CD4-positive, alpha-beta T cell (primary cell): ENCODE data around the gene PLPPR3. TPM values are rescaled to one million over a fixed set of nuclear protein-coding genes. Genes with fewer than 3 reads are reported as not detected.

Experiments used
- ATAC-seq: fragments of 200-7000 bp; cut with Tn5 transposase; one replicate; pipeline ENCODE4 v1.10.0; 2022; ENCODE audit warnings: mild to moderate bottlenecking; ENCODE audit not compliant: poor library complexity
- CTCF ChIA-PET: fragments of 350-600 bp; sonication (Branson Sonifier 250); formaldehyde crosslinking; loops from one replicate; lab custom pipeline; 2021; ENCODE audit warnings: antibody characterized with exemption, inconsistent platforms; lab: Charles Lee
- POLR2A ChIA-PET: fragments of 350-600 bp; sonication (Branson Sonifier 250); formaldehyde crosslinking; loops from one replicate; lab custom pipeline; 2021; ENCODE audit warnings: antibody characterized with exemption, inconsistent platforms; lab: Charles Lee
- DNase-seq, 14 experiments: peaks; one replicate each; pipeline ENCODE4 v3.0.0-alpha.2; 2013 to 2020; ENCODE audit warnings: mixed read lengths in 2 of 14
- H3K27ac ChIP-seq, 2 donors: one replicate each; pipeline versions ENCODE4 v1.5.1 to v1.7.0; 2013; ENCODE audit warnings: low read length in 2 of 2, low read depth in 1 of 2, mild to moderate bottlenecking in 1 of 2
- H3K27me3 ChIP-seq, 2 experiments: 1 replicate in 1 of 2; 2 replicates in 1 of 2; pipeline versions ENCODE4 v1.6.1 to v1.7.0; 2013; ENCODE audit warnings: low read length in 2 of 2, control low read depth in 1 of 2, mild to moderate bottlenecking in 1 of 2, moderate library complexity in 1 of 2; ENCODE audit not compliant: insufficient read depth in 2 of 2, control insufficient read depth in 1 of 2
- H3K36me3 ChIP-seq: one replicate; pipeline ENCODE4 v1.6.1; 2013; ENCODE audit warnings: low read length, control low read depth; ENCODE audit not compliant: insufficient read depth
- H3K4me1 ChIP-seq: one replicate; pipeline ENCODE4 v1.6.1; 2013; ENCODE audit warnings: low read length, control low read depth; ENCODE audit not compliant: insufficient read depth
- H3K4me3 ChIP-seq: one replicate; pipeline ENCODE4 v1.5.1; 2013; ENCODE audit warnings: mild to moderate bottlenecking, low read length, moderate library complexity
- H3K9me3 ChIP-seq, 2 experiments: 1 replicate in 1 of 2; 2 replicates in 1 of 2; pipeline versions ENCODE4 v1.6.1 to v1.7.0; 2013; ENCODE audit warnings: low read length in 2 of 2, mild to moderate bottlenecking in 2 of 2, control low read depth in 1 of 2, moderate library complexity in 1 of 2; ENCODE audit not compliant: control insufficient read depth in 1 of 2, insufficient read depth in 1 of 2
- H3K27ac Mint-ChIP-seq: one replicate; pipeline ENCODE4 v1.8.0; 2020; ENCODE audit warnings: mixed read lengths
- H3K27me3 Mint-ChIP-seq: one replicate; pipeline ENCODE4 v1.8.0; 2021; ENCODE audit warnings: mixed read lengths
- H3K36me3 Mint-ChIP-seq: one replicate; pipeline ENCODE4 v1.8.0; 2021; ENCODE audit warnings: low read depth, mixed read lengths
- H3K4me1 Mint-ChIP-seq: one replicate; pipeline ENCODE4 v1.8.0; 2021; ENCODE audit warnings: low read depth, mixed read lengths
- H3K4me3 Mint-ChIP-seq: one replicate; pipeline ENCODE4 v1.8.0; 2020; ENCODE audit warnings: mild to moderate bottlenecking, mixed read lengths
- H3K9me3 Mint-ChIP-seq: one replicate; pipeline ENCODE4 v1.8.0; 2020; ENCODE audit warnings: mixed read lengths
- CTCF ChIP-seq: fragments of 200-600 bp; IDR thresholded peaks from one replicate; pipeline ENCODE4 v1.8.0; 2022; ENCODE audit warnings: antibody characterized with exemption, mild to moderate bottlenecking
- intact Hi-C, 2 experiments: fragments of 100-400 bp; cut with DNase I in 1 of 2; cut with micrococcal nuclease in 1 of 2; formaldehyde crosslinking; loops; one replicate each; pipeline versions ENCODE4 v1.15.1 to v1.9.0; 2023 to 2025; cut with DNase I, micrococcal nuclease
- total RNA-seq, 174 experiments: library from RNA in 2 of 174; stranded (reverse) in 2 of 174; gene quantifications; one replicate each; pipeline ENCODE4 v1.2.3 and lab custom pipeline; 2021 to 2026

The PLPPR3 gene
- total RNA-seq, 2 experiments from 2014 or later, result not detected

- H3K4me3 ChIP-seq, result peak overlapping the region; percentile 35
- DNase-seq (peak in 1 of 14 experiments; percentile 33), ATAC-seq (no peak)
- H3K27ac ChIP-seq, result peak overlapping the region; percentile 15 to 16
- Mint-ChIP-seq H3K4me1 (peaks cover 49% of the 10 kb centered on the region), H3K36me3 (peaks cover 56% of the 10 kb centered on the region), H3K27ac (peak overlapping the region; percentile 87), H3K4me3 (peak overlapping the region; percentile 48), H3K27me3 (no peaks in the 10 kb centered on the region), H3K9me3 (no peaks in the 10 kb centered on the region)
- peaks cover 70% of the 10 kb centered on the region for H3K36me3 ChIP-seq
- H3K4me1 ChIP-seq, result peaks cover 68% of the 10 kb centered on the region
- CTCF ChIA-PET, result no interaction called here
- H3K27me3 ChIP-seq, result no peaks in the 10 kb centered on the region
- intact Hi-C loops, result no loop called here
- POLR2A ChIA-PET, result no interaction called here
- no peaks in the 10 kb centered on the region for H3K9me3 ChIP-seq
- no peak for TF ChIP-seq CTCF
Measured at GRCh38 chr19:801861-802497, 19.8 kb downstream of the PLPPR3 start.

DNA sequence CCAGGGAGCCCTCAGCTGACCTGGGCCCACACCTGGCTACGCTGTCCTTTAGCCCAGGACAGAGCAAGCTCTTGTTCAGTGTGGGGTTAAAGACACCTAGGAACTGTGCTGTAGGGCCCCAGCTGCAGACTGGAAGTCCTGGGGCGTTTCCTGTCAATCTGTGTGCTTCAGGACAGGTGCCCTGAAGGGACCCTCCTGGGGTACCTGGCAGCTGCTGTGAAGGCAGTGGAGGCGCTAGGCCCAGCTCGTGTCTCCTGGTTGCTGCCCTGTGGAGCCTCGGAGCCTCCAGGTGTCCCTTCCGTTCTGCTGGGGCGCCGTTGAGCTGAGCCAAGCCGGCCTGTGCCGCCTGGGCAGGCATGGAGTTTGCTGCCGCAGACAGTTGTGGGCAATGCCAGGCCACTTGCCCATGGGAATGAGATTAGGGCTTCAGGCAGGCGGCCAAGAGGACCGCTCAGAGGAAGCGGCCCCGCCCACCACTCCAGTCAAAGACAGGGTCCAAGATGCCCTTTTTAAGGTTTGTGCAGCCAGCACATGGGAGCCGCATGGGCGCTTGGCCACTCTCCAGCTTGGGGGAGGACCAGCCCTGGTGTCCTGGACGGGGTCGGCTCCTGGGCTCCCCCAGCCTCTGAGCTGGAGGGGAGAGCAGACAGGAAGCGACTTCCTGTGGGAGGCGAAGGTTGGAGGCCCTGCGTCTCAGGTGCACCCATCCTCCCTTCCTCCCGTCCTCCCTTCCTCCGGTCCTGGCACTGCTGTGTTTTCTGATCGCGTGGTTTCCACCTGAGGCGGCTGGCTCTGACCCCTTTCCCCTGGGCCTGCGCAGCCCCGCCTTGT, 20.5 kb downstream of the PLPPR3 start:
- POLR2A ChIA-PET, result no interaction called here
- intact Hi-C loops, result no loop called here
- Histone ChIP-seq H3K27ac (peak overlapping the region; percentile 41 to 44), H3K9me3 (no peaks in the 10 kb centered on the region), H3K36me3 (peaks cover 64% of the 10 kb centered on the region), H3K27me3 (no peaks in the 10 kb centered on the region), H3K4me3 (peak overlapping the region; percentile 35), H3K4me1 (peaks cover 68% of the 10 kb centered on the region)
- ATAC-seq, result no peak
- peak in 5 of 14 experiments; percentile 18 to 57 (median 42) for DNase-seq
- Mint-ChIP-seq H3K4me1 (peaks cover 54% of the 10 kb centered on the region), H3K36me3 (peaks cover 52% of the 10 kb centered on the region), H3K9me3 (no peaks in the 10 kb centered on the region), H3K27ac (peak overlapping the region; percentile 87), H3K27me3 (no peaks in the 10 kb centered on the region), H3K4me3 (peak overlapping the region; percentile 89)
- no peak for TF ChIP-seq CTCF
- CTCF ChIA-PET, result interaction anchor here (1.0 kb wide), 1 partner anchor 62 kb away, joined by 4 read pairs; no protein-coding TSS in a partner anchor

- no peak for TF ChIP-seq CTCF
- Histone ChIP-seq H3K9me3 (no peaks in the 10 kb centered on the region), H3K27me3 (no peaks in the 10 kb centered on the region), H3K4me1 (peaks cover 71% of the 10 kb centered on the region), H3K4me3 (peak overlapping the region; percentile 35), H3K27ac (peak overlapping the region in 1 of 2 donors; percentile 44), H3K36me3 (peaks cover 61% of the 10 kb centered on the region)
- intact Hi-C loops, result no loop called here
- ChIA-PET CTCF (interaction anchor here (1.0 kb wide), 1 partner anchor 63 kb away, joined by 4 read pairs; no protein-coding TSS in a partner anchor), POLR2A (no interaction called here)
- Mint-ChIP-seq H3K36me3 (peaks cover 52% of the 10 kb centered on the region), H3K4me1 (peaks cover 54% of the 10 kb centered on the region), H3K4me3 (peak overlapping the region; percentile 89), H3K27me3 (no peaks in the 10 kb centered on the region), H3K27ac (peak overlapping the region; percentile 87), H3K9me3 (no peaks in the 10 kb centered on the region)
- DNase-seq (peak in 1 of 14 experiments; percentile 44), ATAC-seq (no peak)
Measured at GRCh38 chr19:800360-801029, 21.3 kb downstream of the PLPPR3 start.
